Neural progenitor cell (in vitro differentiated cells): ENCODE measurements around the gene SEMA6A.

Experiments used
- EZH2 ChIP-seq: fragments of 200-600 bp; sonication (generic); IDR thresholded peaks from 2 replicates; pipeline ENCODE4 v1.6.1; 2017; ENCODE audit warnings: antibody characterized with exemption, mild to moderate bottlenecking, moderate library complexity
- EZH2phosphoT487 ChIP-seq: fragments of 200-600 bp; sonication (generic); IDR thresholded peaks from 2 replicates; pipeline ENCODE4 v1.6.1; 2017; ENCODE audit warnings: antibody characterized with exemption
- TF ChIP-seq, protein P1 (sequence below): fragments of 200-600 bp; sonication (generic); IDR thresholded peaks from 2 replicates; pipeline ENCODE4 v1.5.1; 2017; ENCODE audit warnings: antibody characterized with exemption, mild to moderate bottlenecking

DNA sequence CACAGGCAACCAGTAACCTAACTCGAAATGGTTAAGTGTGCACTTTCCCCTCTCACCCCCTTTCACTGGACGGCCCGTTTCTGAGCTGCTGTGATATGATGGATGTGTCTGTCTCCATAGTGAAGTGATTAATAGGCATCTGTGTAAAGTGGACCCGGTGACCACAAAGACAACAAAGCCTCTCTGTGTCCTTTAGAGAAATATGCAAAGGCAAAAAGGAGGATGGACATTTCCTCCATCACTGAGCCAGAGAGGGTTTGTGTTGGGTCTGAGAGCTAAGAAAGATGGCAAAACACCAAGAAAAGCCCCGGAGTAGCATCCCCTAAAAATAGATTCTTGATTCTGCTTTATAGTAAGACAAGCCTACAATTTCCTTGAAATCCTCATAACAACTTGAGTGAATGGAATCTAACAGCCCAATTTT lies 120.6 kb downstream of the SEMA6A start:
- TF ChIP-seq, protein P1, sequence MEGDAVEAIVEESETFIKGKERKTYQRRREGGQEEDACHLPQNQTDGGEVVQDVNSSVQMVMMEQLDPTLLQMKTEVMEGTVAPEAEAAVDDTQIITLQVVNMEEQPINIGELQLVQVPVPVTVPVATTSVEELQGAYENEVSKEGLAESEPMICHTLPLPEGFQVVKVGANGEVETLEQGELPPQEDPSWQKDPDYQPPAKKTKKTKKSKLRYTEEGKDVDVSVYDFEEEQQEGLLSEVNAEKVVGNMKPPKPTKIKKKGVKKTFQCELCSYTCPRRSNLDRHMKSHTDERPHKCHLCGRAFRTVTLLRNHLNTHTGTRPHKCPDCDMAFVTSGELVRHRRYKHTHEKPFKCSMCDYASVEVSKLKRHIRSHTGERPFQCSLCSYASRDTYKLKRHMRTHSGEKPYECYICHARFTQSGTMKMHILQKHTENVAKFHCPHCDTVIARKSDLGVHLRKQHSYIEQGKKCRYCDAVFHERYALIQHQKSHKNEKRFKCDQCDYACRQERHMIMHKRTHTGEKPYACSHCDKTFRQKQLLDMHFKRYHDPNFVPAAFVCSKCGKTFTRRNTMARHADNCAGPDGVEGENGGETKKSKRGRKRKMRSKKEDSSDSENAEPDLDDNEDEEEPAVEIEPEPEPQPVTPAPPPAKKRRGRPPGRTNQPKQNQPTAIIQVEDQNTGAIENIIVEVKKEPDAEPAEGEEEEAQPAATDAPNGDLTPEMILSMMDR = no peak
- no peak for TF ChIP-seq EZH2
- TF ChIP-seq EZH2phosphoT487 = no peak
